ENCODE results near the gene CDH11.

GRCh38 chr16:65120461-65120830 is 1.4 kb downstream of the CDH11 start:
- TF ChIP-seq CTCF (IDR thresholded peaks at IDR 0.05; ENCODE audit: poor library complexity, severe bottlenecking) (no peak), REST (IDR thresholded peaks at IDR 0.05; ENCODE audit: borderline replicate concordance) (no peak), TAF1 (IDR thresholded peaks at IDR 0.05; ENCODE audit: low read depth) (no peak)
